ENCODE measurements around the gene EPS15.
"Not testable (repeated sequence)": the region's sequence is repeated elsewhere in the genome, so short reads cannot be mapped to it uniquely, and the experiment has no call there.

The EPS15 gene

GRCh38 chr1:51474832-51475620 lies 44.0 kb downstream of the EPS15 start:
- H3K9me3 Mint-ChIP-seq, H3K4me3 Mint-ChIP-seq, H3K27me3 Mint-ChIP-seq, ATAC-seq: not testable (repeated sequence)
- Mint-ChIP-seq H3K27ac (peak overlapping the region; percentile 56), H3K4me1 (peaks cover 11% of the 10 kb centered on the region), H3K36me3 (peaks cover 73% of the 10 kb centered on the region)

- Mint-ChIP-seq H3K36me3 (peaks cover 68% of the 10 kb centered on the region), H3K27ac (peak overlapping the region; percentile 47)
- ATAC-seq, result no peak
Measured at GRCh38 chr1:51473331-51474115, 45.5 kb downstream of the EPS15 start.

GRCh38 chr1:51472359-51472758 lies 46.7 kb downstream of the EPS15 start:
- no peaks in the 10 kb centered on the region for H3K27me3 Mint-ChIP-seq
- no peak overlapping the region for H3K4me3 Mint-ChIP-seq
- peaks cover 63% of the 10 kb centered on the region for H3K36me3 Mint-ChIP-seq
- H3K4me1 Mint-ChIP-seq, result peaks cover 11% of the 10 kb centered on the region
- peak overlapping the region; percentile 47 for H3K27ac Mint-ChIP-seq
- no peak for ATAC-seq
- no peaks in the 10 kb centered on the region for H3K9me3 Mint-ChIP-seq

More at GRCh38 chr1:51473331-51474115, 45.5 kb downstream of the EPS15 start:
- no peak overlapping the region for H3K4me3 Mint-ChIP-seq
- H3K4me1 Mint-ChIP-seq, result peaks cover 11% of the 10 kb centered on the region
- H3K27me3 Mint-ChIP-seq, result no peaks in the 10 kb centered on the region
- H3K9me3 Mint-ChIP-seq, result no peaks in the 10 kb centered on the region

GRCh38 chr1:51469518-51469917 lies 49.5 kb downstream of the EPS15 start:
- H3K27me3 Mint-ChIP-seq, result no peaks in the 10 kb centered on the region
- peaks cover 18% of the 10 kb centered on the region for H3K4me1 Mint-ChIP-seq
- no peak for ATAC-seq
- H3K4me3 Mint-ChIP-seq, result no peak overlapping the region
- H3K27ac Mint-ChIP-seq, result no peak overlapping the region
- H3K9me3 Mint-ChIP-seq, result no peaks in the 10 kb centered on the region
- peaks cover 60% of the 10 kb centered on the region for H3K36me3 Mint-ChIP-seq

- H3K36me3 Mint-ChIP-seq, result peaks cover 46% of the 10 kb centered on the region
- H3K27ac Mint-ChIP-seq, result no peak overlapping the region
- ATAC-seq, result no peak
- H3K4me3 Mint-ChIP-seq, result no peak overlapping the region
- no peaks in the 10 kb centered on the region for H3K27me3 Mint-ChIP-seq
- peaks cover 6% of the 10 kb centered on the region for H3K4me1 Mint-ChIP-seq
- no peaks in the 10 kb centered on the region for H3K9me3 Mint-ChIP-seq
Measured at GRCh38 chr1:51464828-51465227, 54.2 kb downstream of the EPS15 start.

GRCh38 chr1:51463561-51463960 lies 55.5 kb downstream of the EPS15 start:
- Mint-ChIP-seq H3K4me3 (no peak overlapping the region), H3K27ac (no peak overlapping the region), H3K9me3 (no peaks in the 10 kb centered on the region), H3K4me1 (peaks cover 6% of the 10 kb centered on the region), H3K27me3 (no peaks in the 10 kb centered on the region), H3K36me3 (peaks cover 47% of the 10 kb centered on the region)
- ATAC-seq, result no peak

GRCh38 chr1:51462289-51462688 lies 56.8 kb downstream of the EPS15 start:
- not testable (repeated sequence) for H3K27ac Mint-ChIP-seq

GRCh38 chr1:51454554-51454953 lies 64.5 kb downstream of the EPS15 start:
- Mint-ChIP-seq H3K4me1 (peaks cover 13% of the 10 kb centered on the region), H3K27me3 (no peaks in the 10 kb centered on the region), H3K27ac (no peak overlapping the region), H3K4me3 (no peak overlapping the region), H3K36me3 (peaks cover 46% of the 10 kb centered on the region), H3K9me3 (no peaks in the 10 kb centered on the region)
- ATAC-seq, result no peak

More at GRCh38 chr1:51462289-51462688, 56.8 kb downstream of the EPS15 start:
- not testable (repeated sequence) for ATAC-seq, H3K27me3 Mint-ChIP-seq, H3K9me3 Mint-ChIP-seq, H3K4me3 Mint-ChIP-seq
- peaks cover 58% of the 10 kb centered on the region for H3K36me3 Mint-ChIP-seq
- H3K4me1 Mint-ChIP-seq, result peaks cover 10% of the 10 kb centered on the region

GRCh38 chr1:51453010-51453409 lies 66.1 kb downstream of the EPS15 start:
- Mint-ChIP-seq H3K27me3 (no peaks in the 10 kb centered on the region), H3K4me3 (no peak overlapping the region), H3K9me3 (no peaks in the 10 kb centered on the region), H3K27ac (no peak overlapping the region), H3K4me1 (peaks cover 25% of the 10 kb centered on the region), H3K36me3 (peaks cover 41% of the 10 kb centered on the region)
- ATAC-seq, result no peak

GRCh38 chr1:51448844-51449454 lies 70.1 kb downstream of the EPS15 start:
- not testable (repeated sequence) for ATAC-seq, H3K27me3 Mint-ChIP-seq, H3K4me3 Mint-ChIP-seq, H3K27ac Mint-ChIP-seq, H3K9me3 Mint-ChIP-seq
- Mint-ChIP-seq H3K36me3 (peaks cover 36% of the 10 kb centered on the region), H3K4me1 (peaks cover 19% of the 10 kb centered on the region)

GRCh38 chr1:51445351-51446090 lies 73.5 kb downstream of the EPS15 start:
- Mint-ChIP-seq H3K4me3 (no peak overlapping the region), H3K9me3 (no peaks in the 10 kb centered on the region), H3K27me3 (no peaks in the 10 kb centered on the region), H3K36me3 (peaks cover 60% of the 10 kb centered on the region), H3K4me1 (peaks cover 26% of the 10 kb centered on the region), H3K27ac (no peak overlapping the region)
- ATAC-seq, result no peak

- H3K4me1 Mint-ChIP-seq, result peaks cover 23% of the 10 kb centered on the region
- no peaks in the 10 kb centered on the region for H3K9me3 Mint-ChIP-seq
- H3K27ac Mint-ChIP-seq, result no peak overlapping the region
- peaks cover 58% of the 10 kb centered on the region for H3K36me3 Mint-ChIP-seq
- no peak overlapping the region for H3K4me3 Mint-ChIP-seq
- no peak for ATAC-seq
- H3K27me3 Mint-ChIP-seq, result no peaks in the 10 kb centered on the region
Measured at GRCh38 chr1:51444534-51445192, 74.4 kb downstream of the EPS15 start.

- ATAC-seq, result no peak
- H3K27ac Mint-ChIP-seq, result no peak overlapping the region
- peaks cover 17% of the 10 kb centered on the region for H3K4me1 Mint-ChIP-seq
- no peaks in the 10 kb centered on the region for H3K9me3 Mint-ChIP-seq
- H3K36me3 Mint-ChIP-seq, result peaks cover 55% of the 10 kb centered on the region
- no peaks in the 10 kb centered on the region for H3K27me3 Mint-ChIP-seq
- H3K4me3 Mint-ChIP-seq, result no peak overlapping the region
Measured at GRCh38 chr1:51444096-51444495, 75.0 kb downstream of the EPS15 start.

- H3K9me3 Mint-ChIP-seq, result no peaks in the 10 kb centered on the region
Measured at GRCh38 chr1:51443555-51443954, 75.5 kb downstream of the EPS15 start.

More at GRCh38 chr1:51443555-51443954, 75.5 kb downstream of the EPS15 start:
- H3K27ac Mint-ChIP-seq, result no peak overlapping the region
- no peak for ATAC-seq
- peaks cover 13% of the 10 kb centered on the region for H3K4me1 Mint-ChIP-seq
- peaks cover 56% of the 10 kb centered on the region for H3K36me3 Mint-ChIP-seq
- H3K27me3 Mint-ChIP-seq, result no peaks in the 10 kb centered on the region
- no peak overlapping the region for H3K4me3 Mint-ChIP-seq

All from stimulated activated memory B cell treated with anti-CD40 and anti-IgM and Interleukin-4, amounts not matched to agents 10 μg/mL and 1 μg/mL and 100 μg/mL, for 72 hours (primary cell).